GM12878 (cell line): Measurements from ENCODE around the gene LRFN2. TPM values are rescaled to one million over a fixed set of nuclear protein-coding genes. Genes with fewer than 3 reads are reported as not detected.

Experiments
- ATAC-seq: fragments of 200-7000 bp; cut with Tn5 transposase; 3 replicates; pipeline ENCODE4 v1.9.1; 2020; ENCODE audit warnings: mild to moderate bottlenecking, moderate library complexity
- BruUV-seq: library from RNA; stranded (reverse); fragments of 400-500 nt; replicated peaks from 2 replicates; lab custom pipeline; 2021; lab: Mats Ljungman, UMichigan
- CTCF ChIA-PET: fragments of 300-600 bp; sonication (Branson Sonifier 250); formaldehyde crosslinking; extraction: SDS; loops from one replicate; lab custom pipeline; 2021; ENCODE audit warnings: inconsistent platforms; lab: Yijun Ruan, JAX
- POLR2A ChIA-PET: fragments of 350-600 bp; formaldehyde crosslinking; extraction: SDS; loops from one replicate; lab custom pipeline; 2021; ENCODE audit warnings: inconsistent platforms; lab: Charles Lee
- RAD21 ChIA-PET: fragments of 300-600 bp; sonication (Branson Sonifier 250); formaldehyde crosslinking; loops from one replicate; lab custom pipeline; 2023; ENCODE audit warnings: antibody characterized with exemption; ENCODE audit not compliant: unreplicated experiment; lab: Charles Lee
- SMC1A ChIA-PET: fragments of 300-600 bp; sonication (Branson Sonifier 250); formaldehyde crosslinking; loops from one replicate; lab custom pipeline; 2023; ENCODE audit not compliant: unreplicated experiment, uncharacterized antibody; lab: Charles Lee
- DNase-seq: peaks from one replicate; pipeline ENCODE4 v3.0.0-alpha.2; 2011; ENCODE audit warnings: low read depth, low spot score
- FAIRE-seq: peaks from 3 replicates; lab custom pipeline; 2011; peaks lifted over from hg19 to GRCh38; lab: Jason Lieb, UNC
- H2AFZ ChIP-seq: 2 replicates; pipeline ENCODE4 v1.6.0; 2011; ENCODE audit warnings: low read depth, low read length, control low read depth; ENCODE audit not compliant: control insufficient read depth
- H3K27ac ChIP-seq: 2 replicates; pipeline ENCODE4 v1.5.1; 2011; ENCODE audit warnings: control low read depth; ENCODE audit not compliant: control insufficient read depth, insufficient read depth
- H3K27me3 ChIP-seq, 2 experiments: replicated peaks in 1 of 2; 2 replicates each; pipeline versions ENCODE4 v1.6.0 to v1.6.1; 2011; ENCODE audit warnings: low read length in 1 of 2; ENCODE audit not compliant: control insufficient read depth in 2 of 2, insufficient read depth in 2 of 2
- H3K36me3 ChIP-seq, 2 experiments: 2 replicates each; pipeline ENCODE4 v1.5.1; 2011; ENCODE audit warnings: low read length in 1 of 2; ENCODE audit not compliant: control insufficient read depth in 2 of 2, insufficient read depth in 2 of 2
- H3K4me1 ChIP-seq: 2 replicates; pipeline ENCODE4 v1.6.1; 2011; ENCODE audit warnings: mild to moderate bottlenecking, low read length, moderate library complexity, mixed read lengths; ENCODE audit not compliant: control insufficient read depth, insufficient read depth
- H3K4me2 ChIP-seq: 2 replicates; pipeline ENCODE4 v1.6.0; 2011; ENCODE audit warnings: control low read depth; ENCODE audit not compliant: control insufficient read depth, insufficient read depth
- H3K4me3 ChIP-seq: fragments of 200-600 bp; sonication (generic); 2 replicates; pipeline ENCODE4 v1.5.1; 2016
- H3K79me2 ChIP-seq: 2 replicates; pipeline ENCODE4 v1.6.0; 2011; ENCODE audit warnings: low read length; ENCODE audit not compliant: control insufficient read depth, insufficient read depth
- H3K9ac ChIP-seq: 2 replicates; pipeline ENCODE4 v1.8.0; 2011; ENCODE audit warnings: low read length, control low read depth, mixed read lengths; ENCODE audit not compliant: control insufficient read depth, insufficient read depth
- H3K9me3 ChIP-seq: replicated peaks from 3 replicates; pipeline ENCODE4 v1.5.1; 2011; ENCODE audit warnings: mild to moderate bottlenecking, low read length; ENCODE audit not compliant: control insufficient read depth, insufficient read depth
- H4K20me1 ChIP-seq: 2 replicates; pipeline ENCODE4 v1.6.0; 2011; ENCODE audit not compliant: control insufficient read depth, insufficient read depth
- ASH2L ChIP-seq: fragments of 300-600, 200-600 bp; sonication (generic); IDR thresholded peaks from 2 replicates; pipeline ENCODE4 v1.6.1; 2017; ENCODE audit warnings: low read depth, mild to moderate bottlenecking, borderline replicate concordance
- BACH1 ChIP-seq: fragments of 450-650 bp; IDR thresholded peaks from 2 replicates; pipeline ENCODE4 v1.6.1; 2017; ENCODE audit warnings: mild to moderate bottlenecking, borderline replicate concordance
- BCL11A ChIP-seq: IDR thresholded peaks from 2 replicates; pipeline ENCODE4 v1.6.1; 2011; ENCODE audit warnings: low read depth, low read length
- ESRRA ChIP-seq: IDR thresholded peaks from 2 replicates; pipeline ENCODE4 v1.6.1; 2012; ENCODE audit warnings: mild to moderate bottlenecking, low read length, improper control_type of control experiment
- GABPA ChIP-seq: IDR thresholded peaks from 2 replicates; pipeline ENCODE4 v1.6.1; 2014; ENCODE audit warnings: antibody characterized with exemption, low read depth, mild to moderate bottlenecking, inconsistent platforms
- NBN ChIP-seq: fragments of 450-650 bp; IDR thresholded peaks from 2 replicates; pipeline ENCODE4 v1.6.1; 2016
- NFYB ChIP-seq: IDR thresholded peaks from 2 replicates; pipeline ENCODE4 v1.6.1; 2011; ENCODE audit warnings: low read depth, mild to moderate bottlenecking, low read length, improper control_type of control experiment, moderate library complexity; ENCODE audit not compliant: insufficient read depth
- NR2C1 ChIP-seq: fragments of 450-650 bp; IDR thresholded peaks from 2 replicates; pipeline ENCODE4 v1.6.1; 2017; ENCODE audit warnings: antibody characterized with exemption, mild to moderate bottlenecking, moderate library complexity
- NR2C2 ChIP-seq: IDR thresholded peaks from 2 replicates; pipeline ENCODE4 v1.6.1; 2011; ENCODE audit warnings: borderline replicate concordance, low read depth; ENCODE audit not compliant: control insufficient read depth, insufficient read length
- TARDBP ChIP-seq: IDR thresholded peaks from 2 replicates; pipeline ENCODE4 v1.6.1; 2016; ENCODE audit warnings: borderline replicate concordance
- YY1 ChIP-seq: IDR thresholded peaks from 2 replicates; pipeline ENCODE4 v1.6.1; 2011; ENCODE audit warnings: low read depth, mild to moderate bottlenecking, low read length
- ZNF384 ChIP-seq: IDR thresholded peaks from 2 replicates; pipeline ENCODE4 v1.6.1; 2012; ENCODE audit warnings: low read depth, mild to moderate bottlenecking, low read length, improper control_type of control experiment, borderline replicate concordance
- ZSCAN29 ChIP-seq: fragments of 450-650 bp; IDR thresholded peaks from 2 replicates; pipeline ENCODE4 v1.6.1; 2017; ENCODE audit warnings: mild to moderate bottlenecking, moderate library complexity
- WGBS: methylation state at CpG from one replicate; pipeline ENCODE4 v1.1.6; 2016; ENCODE audit warnings: low lambda C conversion rate; ENCODE audit not compliant: insufficient replicate concordance, insufficient coverage; ENCODE audit errors: missing lambda C conversion rate; 5-methylcytosine and 5-hydroxymethylcytosine counted together
- in situ Hi-C: fragments of 300-500 bp; cut with MboI; formaldehyde crosslinking; loops from 9 replicates; pipeline ENCODE4 v1.14.3; 2018; ENCODE audit warnings: mixed read lengths
- intact Hi-C: fragments of 100-400 bp; cut with micrococcal nuclease; formaldehyde crosslinking; loops from one replicate; pipeline ENCODE4 v1.14.2; 2022; ENCODE audit not compliant: unreplicated experiment
- polyA plus RNA-seq, 11 experiments: library from polyadenylated mRNA; depleted of rRNA in 4 of 11; unstranded in 6 of 11; stranded (reverse) in 5 of 11; fragments of >200 nt; fragmentation: Nextera tagmentation in 4 of 11; fragmentation: Illumina TruSeq in 1 of 11; extraction: Ambion mirVana in 4 of 11; extraction: Trizol in 1 of 11; gene quantifications; 1 replicate in 1 of 11; 2 replicates in 10 of 11; pipeline versions ENCODE4 v1.2.1 to v1.2.3, GENCODE V29; 2011 to 2016; ENCODE audit warnings: inconsistent platforms in 2 of 11, missing spikeins in 2 of 11, low read depth in 1 of 11
- total RNA-seq, 4 experiments: library from RNA; depleted of rRNA in 3 of 4; stranded (reverse); fragments of >200 nt in 3 of 4; fragmentation: Illumina TruSeq in 1 of 4; extraction: Trizol in 1 of 4; gene quantifications; 2 replicates each; pipeline versions ENCODE4 v1.2.1 to v1.2.3, GENCODE V29; 2013 to 2021
- TF ChIP-seq, protein P1 (sequence below): IDR thresholded peaks from 2 replicates; pipeline ENCODE4 v1.6.1; 2011; ENCODE audit warnings: mild to moderate bottlenecking, low read depth, low read length, moderate library complexity; ENCODE audit not compliant: insufficient replicate concordance
- TF ChIP-seq, protein P2 (sequence below): IDR thresholded peaks from 2 replicates; pipeline ENCODE4 v1.6.1; 2011; ENCODE audit warnings: low read depth, mild to moderate bottlenecking, low read length, moderate library complexity, borderline replicate concordance; ENCODE audit errors: extremely low read depth
- TF ChIP-seq, protein P3 (sequence below): IDR thresholded peaks from 2 replicates; pipeline ENCODE4 v1.6.1; 2012; ENCODE audit warnings: low read depth, low read length, improper control_type of control experiment
- TF ChIP-seq, protein P4 (sequence below): fragments of 450-650 bp; IDR thresholded peaks from 2 replicates; pipeline ENCODE4 v1.6.1; 2017; ENCODE audit warnings: mild to moderate bottlenecking, low read depth, inconsistent platforms; ENCODE audit not compliant: poor library complexity, severe bottlenecking

Gene LRFN2
- total and polyA plus RNA-seq, 10 of the 15 experiments (the other 5 are each of a cell fraction or from before 2014, with no cell fraction given), result not detected

DNA sequence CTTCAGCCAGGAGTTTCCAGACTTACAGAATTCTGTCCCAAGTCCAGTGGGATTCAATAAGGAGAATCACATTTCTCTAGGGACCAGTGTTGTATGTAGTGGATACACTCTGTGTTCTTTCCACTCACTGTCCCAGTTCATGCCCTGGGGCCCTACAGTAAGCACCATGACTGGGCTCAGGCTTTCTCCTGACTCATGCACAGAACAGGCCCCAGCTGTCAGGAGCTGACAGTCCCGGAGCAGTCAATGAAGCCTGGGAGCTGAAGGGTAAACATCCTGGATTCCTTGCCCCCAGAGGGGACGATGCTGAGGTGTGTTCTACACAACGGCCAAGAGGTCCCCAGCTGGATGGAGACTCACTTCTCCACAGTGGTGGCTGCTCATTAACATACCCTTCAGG is 40.2 kb upstream of the LRFN2 start (continued):
- TF ChIP-seq, protein P1, sequence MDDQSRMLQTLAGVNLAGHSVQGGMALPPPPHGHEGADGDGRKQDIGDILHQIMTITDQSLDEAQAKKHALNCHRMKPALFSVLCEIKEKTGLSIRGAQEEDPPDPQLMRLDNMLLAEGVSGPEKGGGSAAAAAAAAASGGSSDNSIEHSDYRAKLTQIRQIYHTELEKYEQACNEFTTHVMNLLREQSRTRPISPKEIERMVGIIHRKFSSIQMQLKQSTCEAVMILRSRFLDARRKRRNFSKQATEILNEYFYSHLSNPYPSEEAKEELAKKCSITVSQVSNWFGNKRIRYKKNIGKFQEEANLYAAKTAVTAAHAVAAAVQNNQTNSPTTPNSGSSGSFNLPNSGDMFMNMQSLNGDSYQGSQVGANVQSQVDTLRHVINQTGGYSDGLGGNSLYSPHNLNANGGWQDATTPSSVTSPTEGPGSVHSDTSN, result no peak
- TF ChIP-seq BCL11A, result no peak

DNA sequence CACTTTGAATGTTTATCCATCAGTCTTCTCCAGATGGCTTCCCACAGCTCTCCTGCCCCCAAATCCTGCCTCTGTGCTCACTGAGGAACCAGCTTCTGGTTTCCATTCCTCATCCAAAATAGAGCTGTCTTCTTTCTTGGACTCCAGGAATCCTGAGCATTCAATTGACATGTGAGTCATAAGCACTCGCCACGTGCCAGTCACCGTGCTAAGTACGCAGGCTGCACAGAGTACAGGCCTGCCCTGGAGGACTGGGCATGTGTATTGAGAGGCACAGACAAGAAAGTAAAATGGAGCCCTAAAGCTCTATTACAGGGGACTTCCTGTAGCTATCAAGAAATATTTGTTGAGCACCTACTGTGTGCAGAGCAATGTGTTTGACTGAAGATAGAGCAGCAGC is 39.7 kb upstream of the LRFN2 start:
- no peak overlapping the region for H2AFZ ChIP-seq
- no peaks in the 10 kb centered on the region for H4K20me1 ChIP-seq
- DNase-seq (no peak), ATAC-seq (no peak), FAIRE-seq (no peak)
- no TSS peak for BruUV-seq
- H3K9ac ChIP-seq, result no peak overlapping the region
- intact Hi-C loops (no loop called here), in situ Hi-C loops (no loop called here)
- ChIA-PET POLR2A (no interaction called here), RAD21 (no interaction called here), SMC1A (no interaction called here), CTCF (no interaction called here)
- no peaks in the 10 kb centered on the region for H3K36me3 ChIP-seq
- H3K27me3 ChIP-seq, result peaks cover 0 to 1% of the 10 kb centered on the region in 2 experiments; a peak in 3 of 4 replicates
- WGBS, result 81% methylated on average over 4 of the region's 4 CpGs
- H3K4me1 ChIP-seq, result no peaks in the 10 kb centered on the region
- no peak overlapping the region for H3K27ac ChIP-seq
- no peaks in the 10 kb centered on the region for H3K79me2 ChIP-seq
- H3K4me3 ChIP-seq, result no peak overlapping the region
- no peak overlapping the region for H3K4me2 ChIP-seq
- no peaks in the 10 kb centered on the region for H3K9me3 ChIP-seq
- TF ChIP-seq NR2C1, result no peak
- TF ChIP-seq BACH1, result no peak
- no peak for TF ChIP-seq ZSCAN29
- TF ChIP-seq, protein P2, sequence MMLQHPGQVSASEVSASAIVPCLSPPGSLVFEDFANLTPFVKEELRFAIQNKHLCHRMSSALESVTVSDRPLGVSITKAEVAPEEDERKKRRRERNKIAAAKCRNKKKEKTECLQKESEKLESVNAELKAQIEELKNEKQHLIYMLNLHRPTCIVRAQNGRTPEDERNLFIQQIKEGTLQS, result no peak
- no peak for TF ChIP-seq NFYB
- no peak for TF ChIP-seq ASH2L
- no peak for TF ChIP-seq TARDBP
- no peak for TF ChIP-seq YY1
- no peak for TF ChIP-seq ESRRA
- TF ChIP-seq, protein P3, sequence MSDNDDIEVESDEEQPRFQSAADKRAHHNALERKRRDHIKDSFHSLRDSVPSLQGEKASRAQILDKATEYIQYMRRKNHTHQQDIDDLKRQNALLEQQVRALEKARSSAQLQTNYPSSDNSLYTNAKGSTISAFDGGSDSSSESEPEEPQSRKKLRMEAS, result no peak
- no peak for TF ChIP-seq NBN
- TF ChIP-seq, protein P4, sequence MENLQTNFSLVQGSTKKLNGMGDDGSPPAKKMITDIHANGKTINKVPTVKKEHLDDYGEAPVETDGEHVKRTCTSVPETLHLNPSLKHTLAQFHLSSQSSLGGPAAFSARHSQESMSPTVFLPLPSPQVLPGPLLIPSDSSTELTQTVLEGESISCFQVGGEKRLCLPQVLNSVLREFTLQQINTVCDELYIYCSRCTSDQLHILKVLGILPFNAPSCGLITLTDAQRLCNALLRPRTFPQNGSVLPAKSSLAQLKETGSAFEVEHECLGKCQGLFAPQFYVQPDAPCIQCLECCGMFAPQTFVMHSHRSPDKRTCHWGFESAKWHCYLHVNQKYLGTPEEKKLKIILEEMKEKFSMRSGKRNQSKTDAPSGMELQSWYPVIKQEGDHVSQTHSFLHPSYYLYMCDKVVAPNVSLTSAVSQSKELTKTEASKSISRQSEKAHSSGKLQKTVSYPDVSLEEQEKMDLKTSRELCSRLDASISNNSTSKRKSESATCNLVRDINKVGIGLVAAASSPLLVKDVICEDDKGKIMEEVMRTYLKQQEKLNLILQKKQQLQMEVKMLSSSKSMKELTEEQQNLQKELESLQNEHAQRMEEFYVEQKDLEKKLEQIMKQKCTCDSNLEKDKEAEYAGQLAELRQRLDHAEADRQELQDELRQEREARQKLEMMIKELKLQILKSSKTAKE, result no peak
- TF ChIP-seq ZNF384, result no peak
- no peak for TF ChIP-seq GABPA
- no peak for TF ChIP-seq NR2C2
